HCT116 (cell line): ENCODE data around the gene OLFML3. TPM values are rescaled to one million over a fixed set of nuclear protein-coding genes. Genes with fewer than 3 reads are reported as not detected.

Source experiments
- ATAC-seq: fragments of 200-7000 bp; cut with Tn5 transposase; 2 replicates; pipeline ENCODE4 v1.9.1; 2020; ENCODE audit warnings: mild to moderate bottlenecking, moderate library complexity
- BruUV-seq: library from RNA; stranded (reverse); fragments of 400-500 nt; replicated peaks from 2 replicates; lab custom pipeline; 2021; lab: Mats Ljungman, UMichigan
- CTCF ChIA-PET: fragments of 300-600 bp; sonication (Branson Sonifier 250); formaldehyde crosslinking; loops from one replicate; lab custom pipeline; 2021; ENCODE audit warnings: antibody characterized with exemption; lab: Charles Lee
- POLR2A ChIA-PET: fragments of 300-600, 350-600 bp; sonication (Branson Sonifier 250); formaldehyde crosslinking; loops from one replicate; lab custom pipeline; 2021; ENCODE audit warnings: antibody characterized with exemption; lab: Charles Lee
- RAD21 ChIA-PET, 2 experiments: fragments of 300-600 bp; sonication (Branson Sonifier 250); formaldehyde crosslinking; loops; one replicate each; lab custom pipeline; 2023; ENCODE audit warnings: low total read pairs in 2 of 2; ENCODE audit not compliant: uncharacterized antibody in 2 of 2, unreplicated experiment in 2 of 2, low non-redundant PET in 1 of 2; lab: Charles Lee
- DNase-seq: peaks from one replicate; pipeline ENCODE4 v3.0.0-alpha.2; 2010; ENCODE audit warnings: low read depth, low spot score
- H2AFZ ChIP-seq: fragments of 200-600 bp; shearing (Covaris generic), sonication (generic); 2 replicates; pipeline ENCODE4 v1.6.1; 2017; ENCODE audit warnings: low read depth, mixed run types, mixed read lengths, antibody characterized with exemption, low read length; ENCODE audit not compliant: poor library complexity, severe bottlenecking
- H3K27ac ChIP-seq: 2 replicates; pipeline ENCODE4 v1.5.1; 2012; ENCODE audit warnings: low read depth, low read length
- H3K27me3 ChIP-seq: fragments of 200-600 bp; sonication (generic); 2 replicates; pipeline ENCODE4 v1.6.1; 2016; ENCODE audit warnings: mixed run types, low read length, mixed read lengths; ENCODE audit not compliant: insufficient read depth
- H3K36me3 ChIP-seq, 2 experiments: fragments of 200-500 bp in 1 of 2; fragments of 200-600 bp in 1 of 2; sonication (Bioruptor generic) in 1 of 2; sonication (generic) in 1 of 2; 2 replicates each; pipeline versions ENCODE4 v1.5.1 to v1.6.1; 2014 to 2016; ENCODE audit warnings: low read length in 2 of 2, inconsistent platforms in 1 of 2, mixed read lengths in 1 of 2, mixed run types in 1 of 2; ENCODE audit not compliant: insufficient read depth in 2 of 2, control insufficient read depth in 1 of 2
- H3K4me1 ChIP-seq, 2 experiments: fragments of 200-600 bp in 1 of 2; sonication (generic) in 1 of 2; 2 replicates each; pipeline versions ENCODE4 v1.5.1 to v1.6.1; 2012 to 2017; ENCODE audit warnings: low read length in 2 of 2, inconsistent platforms in 1 of 2, mild to moderate bottlenecking in 1 of 2, mixed read lengths in 1 of 2, mixed run types in 1 of 2, moderate library complexity in 1 of 2; ENCODE audit not compliant: insufficient read depth in 2 of 2, control insufficient read depth in 1 of 2
- H3K4me2 ChIP-seq: fragments of 200-600 bp; sonication (generic); 2 replicates; pipeline ENCODE4 v1.6.1; 2017; ENCODE audit warnings: mixed run types, low read length, mixed read lengths
- H3K4me3 ChIP-seq, 2 experiments: fragments of 200-600 bp in 1 of 2; sonication (generic) in 1 of 2; replicated peaks in 1 of 2; 2 replicates each; pipeline ENCODE4 v1.5.1; 2011 to 2016; ENCODE audit warnings: low read length in 2 of 2, control low read depth in 1 of 2, low read depth in 1 of 2, mild to moderate bottlenecking in 1 of 2, mixed read lengths in 1 of 2, mixed run types in 1 of 2
- H3K79me2 ChIP-seq: fragments of 200-600 bp; sonication (generic); 2 replicates; pipeline ENCODE4 v1.6.1; 2017; ENCODE audit warnings: mild to moderate bottlenecking, mixed run types, low read length, moderate library complexity, mixed read lengths; ENCODE audit not compliant: insufficient read depth
- H3K9ac ChIP-seq: fragments of 200-600 bp; sonication (generic); 2 replicates; pipeline ENCODE4 v1.6.1; 2016; ENCODE audit warnings: low read length, mixed read lengths
- H3K9me2 ChIP-seq: fragments of 200-600 bp; sonication (generic), shearing (Covaris generic); 2 replicates; pipeline ENCODE4 v1.6.1; 2017; ENCODE audit warnings: mixed run types, mild to moderate bottlenecking, moderate library complexity; ENCODE audit not compliant: insufficient read depth
- H3K9me3 ChIP-seq, 2 experiments: fragments of 200-500 bp in 1 of 2; fragments of 200-600 bp in 1 of 2; sonication (Bioruptor generic) in 1 of 2; sonication (generic) in 1 of 2; 2 replicates each; pipeline ENCODE4 v1.6.1; 2014 to 2017; ENCODE audit warnings: low read length in 2 of 2, mixed read lengths in 2 of 2, inconsistent platforms in 1 of 2, low read depth in 1 of 2, mild to moderate bottlenecking in 1 of 2, mixed run types in 1 of 2, moderate library complexity in 1 of 2; ENCODE audit not compliant: control insufficient read depth in 1 of 2, insufficient read depth in 1 of 2
- H4K20me1 ChIP-seq: fragments of 200-600 bp; sonication (generic), shearing (Covaris generic); 2 replicates; pipeline ENCODE4 v1.6.1; 2017; ENCODE audit warnings: mixed run types, mild to moderate bottlenecking, moderate library complexity; ENCODE audit not compliant: insufficient read depth
- ATF3 ChIP-seq: IDR thresholded peaks from 2 replicates; pipeline ENCODE4 v1.6.1; 2012
- CBX3 ChIP-seq: IDR thresholded peaks from 2 replicates; pipeline ENCODE4 v1.6.1; 2012; ENCODE audit warnings: low read depth
- CTCF ChIP-seq, 3 experiments: fragments of 200-600 bp in 1 of 3; sonication (generic) in 1 of 3; IDR thresholded peaks in 2 of 3; conservative IDR thresholded peaks in 1 of 3; 2 replicates each; pipeline ENCODE4 v1.5.1; 2012 to 2017; ENCODE audit warnings: low read depth in 2 of 3, low read length in 2 of 3, antibody characterized with exemption in 1 of 3, borderline replicate concordance in 1 of 3, control low read depth in 1 of 3, mild to moderate bottlenecking in 1 of 3, mixed read lengths in 1 of 3, mixed run types in 1 of 3, moderate library complexity in 1 of 3; ENCODE audit not compliant: insufficient read depth in 1 of 3
- EGR1 ChIP-seq: IDR thresholded peaks from 2 replicates; pipeline ENCODE4 v1.6.1; 2012; ENCODE audit warnings: low read depth
- ELF1 ChIP-seq: IDR thresholded peaks from 2 replicates; pipeline ENCODE4 v1.6.1; 2012; ENCODE audit warnings: low read depth, borderline replicate concordance
- FOSL1 ChIP-seq: IDR thresholded peaks from 2 replicates; pipeline ENCODE4 v1.6.1; 2012; ENCODE audit warnings: low read depth
- JUND ChIP-seq: IDR thresholded peaks from 2 replicates; pipeline ENCODE4 v1.6.1; 2012
- MAX ChIP-seq: IDR thresholded peaks from 2 replicates; pipeline ENCODE4 v1.6.1; 2012
- SIN3A ChIP-seq: IDR thresholded peaks from 2 replicates; pipeline ENCODE4 v1.6.1; 2012; ENCODE audit warnings: low read depth
- SP1 ChIP-seq: IDR thresholded peaks from 2 replicates; pipeline ENCODE4 v1.6.1; 2012; ENCODE audit warnings: low read depth
- SRF ChIP-seq: IDR thresholded peaks from 2 replicates; pipeline ENCODE4 v1.6.1; 2012; ENCODE audit warnings: low read depth
- ZFX ChIP-seq: fragments of 450-650 bp; IDR thresholded peaks from 2 replicates; pipeline ENCODE4 v1.6.1; 2017
- ZNF274 ChIP-seq: fragments of 200-500 bp; sonication (Bioruptor generic); IDR thresholded peaks from 2 replicates; pipeline ENCODE4 v1.6.1; 2014; ENCODE audit warnings: mild to moderate bottlenecking, low read depth, low read length, inconsistent platforms
- intact Hi-C: fragments of 100-400 bp; cut with micrococcal nuclease; formaldehyde crosslinking; loops from 2 replicates; pipeline ENCODE4 v1.10.0; 2022
- total RNA-seq: library from RNA; stranded (reverse); gene quantifications from one replicate; pipeline ENCODE4 v1.2.1, GENCODE V29; 2021; ENCODE audit not compliant: unreplicated experiment
- TF ChIP-seq, protein P1 (sequence below): IDR thresholded peaks from 2 replicates; pipeline ENCODE4 v1.6.1; 2011; ENCODE audit warnings: mild to moderate bottlenecking, low read length, moderate library complexity; ENCODE audit not compliant: insufficient replicate concordance; ENCODE audit errors: extremely low read depth

Gene OLFML3
- total RNA-seq, 1 experiment from 2014 or later: 0.25 TPM

GRCh38 chr1:113935970-113936369, 43.3 kb upstream of the OLFML3 start:
- Histone ChIP-seq H3K4me2 (no peak overlapping the region), H3K27me3 (no peaks in the 10 kb centered on the region), H3K9me3 (no peaks in the 10 kb centered on the region), H2AFZ (no peak overlapping the region), H3K79me2 (peaks cover 86% of the 10 kb centered on the region), H3K4me3 (no peak overlapping the region), H3K27ac (no peak overlapping the region), H3K9me2 (no peaks in the 10 kb centered on the region), H4K20me1 (0 out of 2 replicates have a peak, but pooled peaks cover 2% of the 10 kb centered on the region), H3K9ac (no peak overlapping the region), H3K4me1 (peaks cover 7 to 8% of the 10 kb centered on the region in 2 experiments; a peak in 3 of 4 replicates), H3K36me3 (peaks cover 2 to 3% of the 10 kb centered on the region in 2 experiments; a peak in 2 of 4 replicates)
- intact Hi-C loops: no loop called here
- ChIA-PET RAD21 (no interaction called here), POLR2A (no interaction called here), CTCF (no interaction called here)
- DNase-seq: no peak
- BruUV-seq: no TSS peak
- no peak for TF ChIP-seq FOSL1
- no peak for TF ChIP-seq JUND
- no peak for TF ChIP-seq ATF3
- no peak for ATAC-seq

DNA sequence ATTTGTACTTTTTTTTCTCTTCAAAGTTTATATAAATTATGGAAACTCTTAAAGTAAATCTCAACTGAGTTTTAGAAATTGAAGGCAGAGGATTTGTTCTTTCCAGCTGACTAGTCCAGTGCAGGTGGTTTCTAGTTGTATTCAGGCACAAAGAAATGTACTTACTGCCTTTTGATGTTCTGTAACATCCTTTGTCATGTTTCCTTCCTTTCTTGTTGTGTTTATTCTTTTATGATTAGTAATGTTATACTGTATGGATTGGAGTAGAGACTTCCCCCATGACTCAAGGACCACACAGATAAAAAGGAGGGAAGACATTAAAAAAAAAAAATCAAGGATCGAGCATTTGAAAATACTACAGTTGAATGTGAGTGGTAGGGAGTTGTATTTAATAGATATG, 42.1 kb upstream of the OLFML3 start:
- no TSS peak for BruUV-seq
- Histone ChIP-seq H4K20me1 (0 out of 2 replicates have a peak, but pooled peaks cover 2% of the 10 kb centered on the region), H3K4me2 (no peak overlapping the region), H3K9me2 (no peaks in the 10 kb centered on the region), H3K27ac (no peak overlapping the region), H3K4me1 (no peaks in the 10 kb centered on the region), H3K9me3 (no peaks in the 10 kb centered on the region), H2AFZ (no peak overlapping the region), H3K79me2 (peaks cover 74% of the 10 kb centered on the region)
- ATAC-seq: no peak
- DNase-seq: no peak
- CTCF ChIA-PET: no interaction called here
- TF ChIP-seq CBX3 (no peak), CTCF (IDR thresholded peaks at IDR 0.05 in 2 of 3, conservative IDR thresholded peaks at IDR 0.05 in 1 of 3; ENCODE audit: borderline replicate concordance in 1 of 3, insufficient read depth in 1 of 3, low read depth in 2 of 3, low read length in 2 of 3) (no peak), SIN3A (no peak), JUND (no peak), SP1 (no peak), SRF (no peak), ELF1 (no peak), EGR1 (no peak), MAX (no peak), ZFX (no peak), ZNF274 (no peak)
- TF ChIP-seq, protein P1, sequence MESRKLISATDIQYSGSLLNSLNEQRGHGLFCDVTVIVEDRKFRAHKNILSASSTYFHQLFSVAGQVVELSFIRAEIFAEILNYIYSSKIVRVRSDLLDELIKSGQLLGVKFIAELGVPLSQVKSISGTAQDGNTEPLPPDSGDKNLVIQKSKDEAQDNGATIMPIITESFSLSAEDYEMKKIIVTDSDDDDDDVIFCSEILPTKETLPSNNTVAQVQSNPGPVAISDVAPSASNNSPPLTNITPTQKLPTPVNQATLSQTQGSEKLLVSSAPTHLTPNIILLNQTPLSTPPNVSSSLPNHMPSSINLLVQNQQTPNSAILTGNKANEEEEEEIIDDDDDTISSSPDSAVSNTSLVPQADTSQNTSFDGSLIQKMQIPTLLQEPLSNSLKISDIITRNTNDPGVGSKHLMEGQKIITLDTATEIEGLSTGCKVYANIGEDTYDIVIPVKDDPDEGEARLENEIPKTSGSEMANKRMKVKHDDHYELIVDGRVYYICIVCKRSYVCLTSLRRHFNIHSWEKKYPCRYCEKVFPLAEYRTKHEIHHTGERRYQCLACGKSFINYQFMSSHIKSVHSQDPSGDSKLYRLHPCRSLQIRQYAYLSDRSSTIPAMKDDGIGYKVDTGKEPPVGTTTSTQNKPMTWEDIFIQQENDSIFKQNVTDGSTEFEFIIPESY: no peak
- TF ChIP-seq, all 23 proteins: peak for 0
- no peaks in the 10 kb centered on the region for H3K27me3 ChIP-seq
- H3K9ac ChIP-seq: no peak overlapping the region
- H3K36me3 ChIP-seq: peaks cover 7 to 8% of the 10 kb centered on the region in 2 experiments; a peak in 2 of 4 replicates
- ChIA-PET RAD21 (no interaction called here), POLR2A (no interaction called here)
- intact Hi-C loops: no loop called here
- H3K4me3 ChIP-seq: no peak overlapping the region
